Measurements from ENCODE around the gene SOHLH1.

DNA sequence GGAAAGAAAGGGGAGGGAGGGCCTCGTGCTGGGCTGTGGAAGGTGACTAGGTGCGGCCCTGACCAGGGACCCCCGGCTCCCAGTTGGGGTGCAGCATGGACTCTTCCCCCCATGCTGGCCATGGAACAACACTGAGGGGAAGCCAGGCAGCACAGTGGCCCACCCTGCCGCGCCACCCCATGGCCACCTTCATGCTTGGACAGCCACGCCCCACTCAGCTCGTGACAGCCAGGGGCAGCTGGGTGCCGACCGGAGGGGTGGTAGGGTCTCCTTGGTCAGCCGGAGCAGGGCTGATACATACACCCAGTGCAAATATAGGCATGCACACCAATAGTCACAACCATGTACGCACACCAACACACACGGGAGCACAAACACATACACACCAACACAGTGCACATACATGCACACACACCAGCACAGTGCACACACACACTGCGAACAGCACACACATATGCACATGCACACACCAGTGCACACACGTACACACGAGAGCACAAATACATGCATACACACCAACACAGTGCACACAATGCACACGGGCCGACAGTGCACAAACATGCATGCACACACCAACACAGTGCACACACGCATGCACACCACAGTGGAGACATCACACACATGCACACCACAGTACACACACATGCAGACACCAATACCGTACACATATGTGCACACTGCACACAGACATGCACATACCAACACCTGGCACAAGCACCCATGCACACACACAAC is 8.3 kb downstream of the SOHLH1 start:
- TF ChIP-seq, protein P1, sequence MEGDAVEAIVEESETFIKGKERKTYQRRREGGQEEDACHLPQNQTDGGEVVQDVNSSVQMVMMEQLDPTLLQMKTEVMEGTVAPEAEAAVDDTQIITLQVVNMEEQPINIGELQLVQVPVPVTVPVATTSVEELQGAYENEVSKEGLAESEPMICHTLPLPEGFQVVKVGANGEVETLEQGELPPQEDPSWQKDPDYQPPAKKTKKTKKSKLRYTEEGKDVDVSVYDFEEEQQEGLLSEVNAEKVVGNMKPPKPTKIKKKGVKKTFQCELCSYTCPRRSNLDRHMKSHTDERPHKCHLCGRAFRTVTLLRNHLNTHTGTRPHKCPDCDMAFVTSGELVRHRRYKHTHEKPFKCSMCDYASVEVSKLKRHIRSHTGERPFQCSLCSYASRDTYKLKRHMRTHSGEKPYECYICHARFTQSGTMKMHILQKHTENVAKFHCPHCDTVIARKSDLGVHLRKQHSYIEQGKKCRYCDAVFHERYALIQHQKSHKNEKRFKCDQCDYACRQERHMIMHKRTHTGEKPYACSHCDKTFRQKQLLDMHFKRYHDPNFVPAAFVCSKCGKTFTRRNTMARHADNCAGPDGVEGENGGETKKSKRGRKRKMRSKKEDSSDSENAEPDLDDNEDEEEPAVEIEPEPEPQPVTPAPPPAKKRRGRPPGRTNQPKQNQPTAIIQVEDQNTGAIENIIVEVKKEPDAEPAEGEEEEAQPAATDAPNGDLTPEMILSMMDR (IDR thresholded peaks at IDR 0.05; ENCODE audit: low read depth, low read length), result no peak
- no peak for TF ChIP-seq EZH2phosphoT487 (IDR thresholded peaks at IDR 0.05; ENCODE audit: low read depth)
